Gastrocnemius medialis (tissue), 4 donors: ENCODE results near the gene INPP4A. TPM values are rescaled to one million over a fixed set of nuclear protein-coding genes. Genes with fewer than 3 reads are reported as not detected.

Source experiments
- ATAC-seq, 2 donors: fragments of 150-250 bp; one replicate each; pipeline ENCODE4 v1.9.1; 2016
- DNase-seq, 2 donors: peaks; one replicate each; pipeline ENCODE4 v3.0.0-alpha.2; 2019
- H3K27ac ChIP-seq, 4 donors: fragments of 200-600 bp; sonication (generic); 1 replicate in 1 of 4; 2 replicates in 3 of 4; pipeline ENCODE4 v1.5.1; 2016 to 2018; ENCODE audit warnings: mild to moderate bottlenecking in 2 of 4, moderate library complexity in 1 of 4
- H3K27me3 ChIP-seq, 3 donors: fragments of 200-600 bp; sonication (generic) in 2 of 3; 1 replicate in 1 of 3; 2 replicates in 2 of 3; pipeline versions ENCODE4 v1.5.1 to v1.6.0; 2016 to 2019; ENCODE audit warnings: mild to moderate bottlenecking in 1 of 3, moderate library complexity in 1 of 3
- H3K36me3 ChIP-seq, 2 donors: fragments of 200-600 bp; sonication (generic) in 1 of 2; one replicate each; pipeline ENCODE4 v1.5.1; 2017 to 2018
- H3K4me1 ChIP-seq, 2 donors: fragments of 200-600 bp; sonication (generic) in 1 of 2; one replicate each; pipeline ENCODE4 v1.5.1; 2016 to 2017; ENCODE audit warnings: mild to moderate bottlenecking in 2 of 2
- H3K4me3 ChIP-seq, 4 donors: fragments of 200-600 bp; sonication (generic) in 3 of 4; 1 replicate in 1 of 4; 2 replicates in 3 of 4; pipeline ENCODE4 v1.5.1; 2016 to 2019; ENCODE audit warnings: mild to moderate bottlenecking in 2 of 4
- H3K9me3 ChIP-seq, 3 donors: fragments of 200-600 bp; sonication (generic) in 2 of 3; 1 replicate in 1 of 3; 2 replicates in 2 of 3; pipeline ENCODE4 v1.5.1; 2016 to 2019
- POLR2A ChIP-seq, 2 donors: fragments of 450-650 bp; IDR thresholded peaks; one replicate each; pipeline ENCODE4 v1.6.1; 2017; ENCODE audit warnings: antibody characterized with exemption in 2 of 2, mild to moderate bottlenecking in 2 of 2, moderate library complexity in 2 of 2
- in situ Hi-C, 4 donors: fragments of 200-750 bp; cut with MboI; loops; one replicate each; pipeline versions ENCODE4 v1.15.0 to v1.8.0; 2017; ENCODE audit warnings: low sequenced_read_pairs in 4 of 4
- intact Hi-C: fragments of 100-400 bp; cut with DNase I; formaldehyde crosslinking; loops from one replicate; pipeline ENCODE4 v1.15.1; 2023; ENCODE audit warnings: low total_unique reads
- total RNA-seq, 4 donors: library from RNA; depleted of rRNA; stranded (reverse); fragments of >200 nt; gene quantifications; one replicate each; pipeline versions ENCODE4 v1.1.0 to v1.2.3, GENCODE V29; 2016
- TF ChIP-seq, protein P1 (sequence below), 5 experiments: fragments of 450-650 bp in 3 of 5; fragments of 200-600 bp in 2 of 5; sonication (generic) in 2 of 5; IDR thresholded peaks in 4 of 5; conservative IDR thresholded peaks in 1 of 5; 1 replicate in 4 of 5; 2 replicates in 1 of 5; pipeline ENCODE4 v1.5.1; 2016 to 2019; ENCODE audit warnings: antibody characterized with exemption in 5 of 5, mild to moderate bottlenecking in 3 of 5, moderate library complexity in 3 of 5

INPP4A gene
- total RNA-seq, 4 donors from 2014 or later, result 9.8 to 19.6 (median 16.0) TPM

DNA sequence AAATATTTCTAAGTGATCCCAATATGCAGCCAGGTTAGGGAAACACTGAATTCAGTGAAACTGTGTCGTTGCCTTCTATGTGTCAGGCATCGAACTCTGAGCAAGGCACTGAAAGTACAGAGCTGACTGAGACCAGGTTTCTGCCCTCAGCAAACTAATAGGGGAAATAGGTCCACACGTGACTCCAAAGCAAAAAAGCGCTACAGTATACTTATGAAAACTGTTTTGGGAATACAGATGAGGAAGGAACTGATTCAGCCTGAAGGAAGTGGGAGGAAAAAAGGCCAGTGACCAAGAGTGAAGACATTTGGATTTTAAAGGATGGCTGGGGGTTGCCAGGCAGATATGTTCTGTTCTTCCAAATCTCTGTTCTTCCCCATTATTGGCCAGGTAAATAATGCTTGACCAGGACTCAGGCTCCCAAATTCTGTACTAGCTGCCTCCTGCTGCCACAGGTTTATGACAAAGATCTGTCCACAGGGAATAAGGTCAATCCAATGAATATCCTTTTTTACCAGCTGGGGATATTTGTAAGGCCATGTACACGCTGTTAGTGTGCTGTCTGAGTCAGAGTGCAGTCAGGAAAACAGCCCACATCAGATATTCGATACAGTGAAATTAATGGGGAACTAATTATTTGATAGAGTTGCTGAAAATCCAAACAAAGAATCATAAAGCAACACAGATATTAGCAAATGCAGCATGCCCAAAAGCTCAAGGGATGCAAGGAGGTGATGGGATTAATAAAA lies 24.5 kb upstream of the INPP4A start:
- H3K9me3 ChIP-seq, result no peaks in the 10 kb centered on the region
- peak overlapping the region in 1 of 4 donors; percentile 18 for H3K27ac ChIP-seq
- no peaks in the 10 kb centered on the region for H3K4me1 ChIP-seq
- H3K27me3 ChIP-seq, result no peaks in the 10 kb centered on the region
- DNase-seq (no peak), ATAC-seq (no peak)
- in situ Hi-C loops, result loop anchor here in 2 of 4 donors (10.0 to 25.0 kb wide), 3 partner anchors 142 to 417 kb away; partner anchors contain the start of genes COA5 (in 1 of the 2) and UNC50 (in 1 of the 2)
- TF ChIP-seq POLR2A (IDR thresholded peaks at IDR 0.05), result no peak
- TF ChIP-seq, protein P1, sequence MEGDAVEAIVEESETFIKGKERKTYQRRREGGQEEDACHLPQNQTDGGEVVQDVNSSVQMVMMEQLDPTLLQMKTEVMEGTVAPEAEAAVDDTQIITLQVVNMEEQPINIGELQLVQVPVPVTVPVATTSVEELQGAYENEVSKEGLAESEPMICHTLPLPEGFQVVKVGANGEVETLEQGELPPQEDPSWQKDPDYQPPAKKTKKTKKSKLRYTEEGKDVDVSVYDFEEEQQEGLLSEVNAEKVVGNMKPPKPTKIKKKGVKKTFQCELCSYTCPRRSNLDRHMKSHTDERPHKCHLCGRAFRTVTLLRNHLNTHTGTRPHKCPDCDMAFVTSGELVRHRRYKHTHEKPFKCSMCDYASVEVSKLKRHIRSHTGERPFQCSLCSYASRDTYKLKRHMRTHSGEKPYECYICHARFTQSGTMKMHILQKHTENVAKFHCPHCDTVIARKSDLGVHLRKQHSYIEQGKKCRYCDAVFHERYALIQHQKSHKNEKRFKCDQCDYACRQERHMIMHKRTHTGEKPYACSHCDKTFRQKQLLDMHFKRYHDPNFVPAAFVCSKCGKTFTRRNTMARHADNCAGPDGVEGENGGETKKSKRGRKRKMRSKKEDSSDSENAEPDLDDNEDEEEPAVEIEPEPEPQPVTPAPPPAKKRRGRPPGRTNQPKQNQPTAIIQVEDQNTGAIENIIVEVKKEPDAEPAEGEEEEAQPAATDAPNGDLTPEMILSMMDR (IDR thresholded peaks at IDR 0.05 in 4 of 5, conservative IDR thresholded peaks at IDR 0.05 in 1 of 5), result no peak
- no peaks in the 10 kb centered on the region for H3K36me3 ChIP-seq
- intact Hi-C loops, result loop anchor here (10.0 kb wide), 3 partner anchors 145 to 415 kb away; partner anchors contain the start of genes COA5 and UNC50
- H3K4me3 ChIP-seq, result no peak overlapping the region

DNA sequence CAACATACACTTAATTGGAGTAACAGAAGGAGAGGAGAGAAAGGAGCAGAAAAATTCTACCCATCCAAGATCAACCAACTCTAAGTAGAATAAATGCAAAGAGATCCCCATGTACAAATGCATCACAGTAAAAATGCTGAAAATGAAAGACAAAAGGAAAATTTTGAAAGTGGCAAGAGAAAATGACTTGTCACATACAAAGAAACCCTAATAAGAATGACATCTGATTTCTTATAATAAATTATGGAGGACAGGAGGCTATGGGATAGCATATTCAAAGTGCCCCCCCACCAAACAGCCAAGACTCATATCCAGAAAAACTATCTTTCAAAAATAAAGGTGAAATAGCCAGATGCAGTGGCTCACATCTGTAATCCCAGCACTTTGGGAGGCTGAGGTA lies 22.2 kb upstream of the INPP4A start:
- ATAC-seq, result no peak

DNA sequence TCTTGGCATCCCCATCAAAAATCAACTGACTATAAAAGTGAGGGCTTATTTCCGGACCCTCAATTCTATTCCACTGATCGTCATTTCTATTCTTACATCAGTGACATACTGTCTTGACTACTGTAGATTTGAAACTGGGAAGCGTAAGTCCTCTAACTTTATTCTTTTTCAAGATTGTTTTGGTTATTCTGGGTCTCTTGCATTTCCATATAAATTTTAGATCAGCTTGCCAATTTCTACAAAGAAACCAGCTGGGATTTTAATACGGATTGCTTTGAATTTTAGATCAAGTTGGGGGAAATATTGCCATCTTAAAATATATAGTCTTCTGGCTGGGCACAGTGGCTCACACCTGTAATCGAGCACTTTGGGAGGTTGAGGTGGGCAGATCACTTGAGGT lies 17.9 kb upstream of the INPP4A start:
- Histone ChIP-seq H3K27me3 (no peaks in the 10 kb centered on the region), H3K27ac (no peak overlapping the region), H3K4me1 (no peaks in the 10 kb centered on the region), H3K9me3 (no peaks in the 10 kb centered on the region), H3K4me3 (no peak overlapping the region), H3K36me3 (no peaks in the 10 kb centered on the region)
- in situ Hi-C loops, result no loop called here
- no peak for DNase-seq
- TF ChIP-seq, protein P1 (IDR thresholded peaks at IDR 0.05 in 4 of 5, conservative IDR thresholded peaks at IDR 0.05 in 1 of 5), result no peak
- no peak for TF ChIP-seq POLR2A (IDR thresholded peaks at IDR 0.05)
- intact Hi-C loops, result no loop called here
- ATAC-seq, result no peak

More for the DNA sequence above, 22.2 kb upstream of the INPP4A start:
- intact Hi-C loops (no loop called here), in situ Hi-C loops (loop anchor here in 2 of 4 donors (25.0 kb wide), 2 partner anchors 140 to 415 kb away; no protein-coding TSS in a partner anchor)
- DNase-seq, result no peak
- Histone ChIP-seq H3K27ac (no peak overlapping the region), H3K4me1 (no peaks in the 10 kb centered on the region), H3K27me3 (no peaks in the 10 kb centered on the region), H3K4me3 (no peak overlapping the region), H3K36me3 (no peaks in the 10 kb centered on the region), H3K9me3 (no peaks in the 10 kb centered on the region)
- TF ChIP-seq POLR2A (IDR thresholded peaks at IDR 0.05), result no peak
- TF ChIP-seq, protein P1 (IDR thresholded peaks at IDR 0.05 in 4 of 5, conservative IDR thresholded peaks at IDR 0.05 in 1 of 5), result no peak

DNA sequence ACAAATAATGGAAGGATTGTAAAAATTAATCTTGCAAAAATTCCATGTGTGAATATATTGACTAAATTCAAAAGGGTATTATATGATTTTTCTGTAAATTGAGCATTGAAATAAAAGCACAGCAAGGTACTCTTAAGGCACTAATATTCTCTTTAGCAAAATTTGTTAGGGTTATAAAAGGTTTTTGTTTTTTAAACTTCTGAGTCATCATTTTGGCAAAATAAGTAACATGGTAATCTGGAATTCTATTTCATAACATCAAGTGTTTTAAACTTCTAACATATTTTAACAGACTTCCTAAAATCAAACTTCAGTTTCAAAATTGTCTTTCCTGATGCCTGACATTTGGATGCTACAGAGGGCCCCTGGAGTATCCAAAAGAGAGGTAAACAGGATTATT lies 12.5 kb upstream of the INPP4A start:
- in situ Hi-C loops, result no loop called here
- Histone ChIP-seq H3K36me3 (no peaks in the 10 kb centered on the region), H3K4me1 (no peaks in the 10 kb centered on the region), H3K9me3 (no peaks in the 10 kb centered on the region), H3K4me3 (no peak overlapping the region), H3K27ac (no peak overlapping the region), H3K27me3 (no peaks in the 10 kb centered on the region)
- TF ChIP-seq, protein P1 (IDR thresholded peaks at IDR 0.05 in 4 of 5, conservative IDR thresholded peaks at IDR 0.05 in 1 of 5), result no peak
- TF ChIP-seq POLR2A (IDR thresholded peaks at IDR 0.05), result no peak
- DNase-seq (no peak), ATAC-seq (no peak)
- intact Hi-C loops, result no loop called here
